OCI-LY7 (cell line): ENCODE results near the gene CMPK2.

ENCODE experiments used
- CTCF ChIP-seq: fragments of 200-600 bp; sonication (generic); conservative IDR thresholded peaks from 2 replicates; pipeline ENCODE4 v1.5.1; 2014; ENCODE audit warnings: mild to moderate bottlenecking, antibody characterized with exemption, low read length, moderate library complexity, mixed read lengths
- EZH2phosphoT487 ChIP-seq: fragments of 200-600 bp; sonication (generic); IDR thresholded peaks from 2 replicates; pipeline ENCODE4 v1.6.1; 2018; ENCODE audit warnings: low read depth, borderline replicate concordance, mild to moderate bottlenecking, mixed run types, antibody characterized with exemption, low read length, moderate library complexity, mixed read lengths

- TF ChIP-seq CTCF (no peak), EZH2phosphoT487 (no peak)
These were observed 49.7 kb upstream of the CMPK2 start for GRCh38 chr2:6915399-6915798.
